ENCODE measurements around the gene EML4.

DNA sequence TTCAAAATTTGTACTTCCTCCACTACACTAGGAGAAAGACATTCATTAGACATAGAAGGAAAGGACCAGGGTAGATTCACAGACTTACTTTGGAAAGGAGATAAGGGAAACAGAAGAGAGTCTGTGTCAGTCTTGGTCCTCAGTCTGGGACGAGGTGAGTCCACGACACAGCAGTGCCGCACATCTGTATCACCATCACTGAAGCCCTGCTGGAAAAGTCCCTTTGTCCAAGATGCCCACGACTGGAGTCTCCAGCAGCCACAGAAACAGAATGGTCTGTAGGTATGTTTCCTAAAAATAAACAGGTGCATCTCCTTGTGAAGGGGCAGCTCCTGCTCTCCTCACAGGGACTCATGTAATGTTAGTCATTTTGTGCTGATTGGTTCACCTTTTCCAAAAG lies 164.4 kb downstream of the EML4 start:
- TF ChIP-seq FOXP1 (IDR thresholded peaks at IDR 0.05) (no peak), FOXP1 (CRISPR knock-in tag; IDR thresholded peaks at IDR 0.05) (no peak), ZFP41 (CRISPR knock-in tag; IDR thresholded peaks at IDR 0.05; ENCODE audit: borderline replicate concordance) (no peak), ARNT (IDR thresholded peaks at IDR 0.05) (no peak), HNRNPH1 (optimal IDR thresholded peaks at IDR 0.05; ENCODE audit: low read depth, low read length) (no peak), EP300 (IDR thresholded peaks at IDR 0.05; ENCODE audit: low read depth in 2 of 2, low read length in 2 of 2) (no peak), EP300 (CRISPR knock-in tag; IDR thresholded peaks at IDR 0.05; ENCODE audit: borderline replicate concordance) (no peak), NFATC3 (CRISPR knock-in tag; IDR thresholded peaks at IDR 0.05) (no peak), JUN (CRISPR knock-in tag; IDR thresholded peaks at IDR 0.05) (no peak)
- TF ChIP-seq, protein P1, sequence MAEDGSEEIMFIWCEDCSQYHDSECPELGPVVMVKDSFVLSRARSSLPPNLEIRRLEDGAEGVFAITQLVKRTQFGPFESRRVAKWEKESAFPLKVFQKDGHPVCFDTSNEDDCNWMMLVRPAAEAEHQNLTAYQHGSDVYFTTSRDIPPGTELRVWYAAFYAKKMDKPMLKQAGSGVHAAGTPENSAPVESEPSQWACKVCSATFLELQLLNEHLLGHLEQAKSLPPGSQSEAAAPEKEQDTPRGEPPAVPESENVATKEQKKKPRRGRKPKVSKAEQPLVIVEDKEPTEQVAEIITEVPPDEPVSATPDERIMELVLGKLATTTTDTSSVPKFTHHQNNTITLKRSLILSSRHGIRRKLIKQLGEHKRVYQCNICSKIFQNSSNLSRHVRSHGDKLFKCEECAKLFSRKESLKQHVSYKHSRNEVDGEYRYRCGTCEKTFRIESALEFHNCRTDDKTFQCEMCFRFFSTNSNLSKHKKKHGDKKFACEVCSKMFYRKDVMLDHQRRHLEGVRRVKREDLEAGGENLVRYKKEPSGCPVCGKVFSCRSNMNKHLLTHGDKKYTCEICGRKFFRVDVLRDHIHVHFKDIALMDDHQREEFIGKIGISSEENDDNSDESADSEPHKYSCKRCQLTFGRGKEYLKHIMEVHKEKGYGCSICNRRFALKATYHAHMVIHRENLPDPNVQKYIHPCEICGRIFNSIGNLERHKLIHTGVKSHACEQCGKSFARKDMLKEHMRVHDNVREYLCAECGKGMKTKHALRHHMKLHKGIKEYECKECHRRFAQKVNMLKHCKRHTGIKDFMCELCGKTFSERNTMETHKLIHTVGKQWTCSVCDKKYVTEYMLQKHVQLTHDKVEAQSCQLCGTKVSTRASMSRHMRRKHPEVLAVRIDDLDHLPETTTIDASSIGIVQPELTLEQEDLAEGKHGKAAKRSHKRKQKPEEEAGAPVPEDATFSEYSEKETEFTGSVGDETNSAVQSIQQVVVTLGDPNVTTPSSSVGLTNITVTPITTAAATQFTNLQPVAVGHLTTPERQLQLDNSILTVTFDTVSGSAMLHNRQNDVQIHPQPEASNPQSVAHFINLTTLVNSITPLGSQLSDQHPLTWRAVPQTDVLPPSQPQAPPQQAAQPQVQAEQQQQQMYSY (CRISPR knock-in tag; IDR thresholded peaks at IDR 0.05) = no peak
- TF ChIP-seq, protein P2, sequence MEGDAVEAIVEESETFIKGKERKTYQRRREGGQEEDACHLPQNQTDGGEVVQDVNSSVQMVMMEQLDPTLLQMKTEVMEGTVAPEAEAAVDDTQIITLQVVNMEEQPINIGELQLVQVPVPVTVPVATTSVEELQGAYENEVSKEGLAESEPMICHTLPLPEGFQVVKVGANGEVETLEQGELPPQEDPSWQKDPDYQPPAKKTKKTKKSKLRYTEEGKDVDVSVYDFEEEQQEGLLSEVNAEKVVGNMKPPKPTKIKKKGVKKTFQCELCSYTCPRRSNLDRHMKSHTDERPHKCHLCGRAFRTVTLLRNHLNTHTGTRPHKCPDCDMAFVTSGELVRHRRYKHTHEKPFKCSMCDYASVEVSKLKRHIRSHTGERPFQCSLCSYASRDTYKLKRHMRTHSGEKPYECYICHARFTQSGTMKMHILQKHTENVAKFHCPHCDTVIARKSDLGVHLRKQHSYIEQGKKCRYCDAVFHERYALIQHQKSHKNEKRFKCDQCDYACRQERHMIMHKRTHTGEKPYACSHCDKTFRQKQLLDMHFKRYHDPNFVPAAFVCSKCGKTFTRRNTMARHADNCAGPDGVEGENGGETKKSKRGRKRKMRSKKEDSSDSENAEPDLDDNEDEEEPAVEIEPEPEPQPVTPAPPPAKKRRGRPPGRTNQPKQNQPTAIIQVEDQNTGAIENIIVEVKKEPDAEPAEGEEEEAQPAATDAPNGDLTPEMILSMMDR (CRISPR knock-in tag; IDR thresholded peaks at IDR 0.05) = no peak

Data from HepG2 (cell line).